AG09309 (cell line): ENCODE measurements around the gene PLEKHA5.

ENCODE experiments used
- DNase-seq: peaks from one replicate; pipeline ENCODE4 v3.0.0-alpha.2; 2010; ENCODE audit warnings: low read depth
- H3K4me3 ChIP-seq: 2 replicates; pipeline ENCODE4 v1.5.1; 2011; ENCODE audit warnings: mild to moderate bottlenecking, low read depth, low read length, moderate library complexity; ENCODE audit not compliant: control insufficient read depth
- CTCF ChIP-seq: IDR thresholded peaks from 2 replicates; pipeline ENCODE4 v1.5.1; 2011; ENCODE audit warnings: mild to moderate bottlenecking, low read depth, low read length, inconsistent platforms; ENCODE audit not compliant: insufficient read depth, control insufficient read depth; ENCODE audit errors: missing control alignments

The PLEKHA5 gene

GRCh38 chr12:19148860-19149259 lies 19.3 kb downstream of the PLEKHA5 start:
- no peak for DNase-seq
- no peak for TF ChIP-seq CTCF
- H3K4me3 ChIP-seq: no peak overlapping the region

GRCh38 chr12:19150273-19150900 lies 20.9 kb downstream of the PLEKHA5 start:
- no peak overlapping the region for H3K4me3 ChIP-seq
- TF ChIP-seq CTCF: no peak
- no peak for DNase-seq

GRCh38 chr12:19151298-19151697 lies 21.8 kb downstream of the PLEKHA5 start:
- TF ChIP-seq CTCF: no peak
- H3K4me3 ChIP-seq: no peak overlapping the region
- DNase-seq: no peak

- no peak overlapping the region for H3K4me3 ChIP-seq
- no peak for TF ChIP-seq CTCF
Measured at GRCh38 chr12:19153396-19153795, 23.9 kb downstream of the PLEKHA5 start.

GRCh38 chr12:19154686-19155085 lies 25.2 kb downstream of the PLEKHA5 start:
- no peak for TF ChIP-seq CTCF
- DNase-seq: no peak
- H3K4me3 ChIP-seq: no peak overlapping the region

More at GRCh38 chr12:19153396-19153795, 23.9 kb downstream of the PLEKHA5 start:
- DNase-seq: no peak

GRCh38 chr12:19155981-19156734 lies 26.6 kb downstream of the PLEKHA5 start:
- no peak overlapping the region for H3K4me3 ChIP-seq
- no peak for TF ChIP-seq CTCF
- DNase-seq: no peak

- no peak overlapping the region for H3K4me3 ChIP-seq
- DNase-seq: peak; percentile 45
- no peak for TF ChIP-seq CTCF
Measured at GRCh38 chr12:19158923-19159322, 29.4 kb downstream of the PLEKHA5 start.
